ENCODE results near the gene STEAP1. TPM values are rescaled to one million over a fixed set of nuclear protein-coding genes. Genes with fewer than 3 reads are reported as not detected.
"Not testable (repeated sequence)": the region's sequence is repeated elsewhere in the genome, so short reads cannot be mapped to it uniquely, and the experiment has no call there.

The STEAP1 gene
- total RNA-seq (10 to 100 TPM in 4 of 7 donors, 1 to 10 TPM in 3; 4.8 to 15.5 (median 10.5) TPM), polyA plus RNA-seq (10 to 100 TPM in 1 of 2 donors, 1 to 10 TPM in 1; 6.0 to 10.8 TPM)
- long read RNA-seq, donor 1, transcript STEAP1-201 (5 exons, 1,313 nt) = major isoform, 44 of 45 reads
- long read RNA-seq, donor 1, partial matches to known transcripts = 0 of 45 reads
- long read RNA-seq, donor 1, other reads (novel, unspliced or antisense) = 1 of 45 reads
- long read RNA-seq, donor 2, transcript STEAP1-201 (5 exons, 1,313 nt) = major isoform, 14 of 14 reads
- long read RNA-seq, donor 2, partial matches to known transcripts = 0 of 14 reads
- long read RNA-seq, donor 2, other reads (novel, unspliced or antisense) = 0 of 14 reads
- long read RNA-seq, donor 3, transcript STEAP1-201 (5 exons, 1,313 nt) = major isoform, 10 of 11 reads
- long read RNA-seq, donor 3, partial matches to known transcripts = 1 of 11 reads
- long read RNA-seq, donor 3, other reads (novel, unspliced or antisense) = 0 of 11 reads

DNA sequence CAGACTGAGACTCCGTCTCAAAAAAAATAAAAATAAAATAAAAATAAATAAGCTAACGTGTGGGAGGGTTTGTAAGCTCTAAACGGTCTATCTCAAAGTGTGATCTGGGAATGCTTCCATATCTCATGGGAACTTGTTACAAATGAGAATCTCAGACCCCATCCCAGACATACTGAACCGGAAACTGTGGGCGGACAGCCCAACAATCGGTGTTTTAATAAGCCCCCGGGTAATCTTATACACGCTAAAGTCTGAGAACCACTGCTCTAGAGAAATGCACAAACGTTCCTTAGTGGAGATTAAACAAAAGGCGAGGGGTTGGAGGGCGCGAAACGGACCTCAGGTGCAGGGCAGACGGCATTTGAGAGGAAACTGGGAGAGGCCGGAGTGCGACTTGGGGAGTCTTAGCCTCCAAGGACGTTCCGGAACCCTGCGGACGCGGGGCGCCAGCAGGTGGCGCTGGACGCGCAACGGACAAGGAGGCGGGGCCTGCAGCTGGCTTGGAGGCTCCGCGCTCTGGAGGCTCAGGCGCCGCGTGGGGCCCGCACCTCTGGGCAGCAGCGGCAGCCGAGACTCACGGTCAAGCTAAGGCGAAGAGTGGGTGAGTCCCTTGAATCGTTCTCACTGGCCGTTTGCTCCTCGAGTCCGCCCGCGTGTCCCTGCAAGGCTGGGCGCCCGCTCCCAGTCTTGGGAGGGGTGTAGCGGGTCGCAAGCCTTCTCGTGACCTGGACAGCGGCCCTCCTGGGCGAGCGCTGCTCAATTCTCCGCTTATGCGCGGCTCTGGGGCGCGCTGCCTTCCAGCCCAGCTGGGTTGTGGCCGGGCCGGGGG, at the start of gene STEAP1:
Gene STEAP1 (plus strand): TSS at position 527 of the 829 bp plus-strand sequence. CDS start 5,320 bp downstream, outside the sequence.
- H3K27me3 ChIP-seq; H3K36me3 ChIP-seq; H3K4me1 ChIP-seq (ENCODE audit: insufficient read depth); H3K9me3 ChIP-seq: not testable (repeated sequence)
- H3K4me3 ChIP-seq = peak within 1 kb of the TSS; percentile 65
- peak within 1 kb of the TSS; percentile 49 to 75 for H3K27ac ChIP-seq
- 1 to 2% (median 1%) methylated on average over 33 to 58 of the region's 58 CpGs for WGBS, 3 donors
- TF ChIP-seq, protein P1, sequence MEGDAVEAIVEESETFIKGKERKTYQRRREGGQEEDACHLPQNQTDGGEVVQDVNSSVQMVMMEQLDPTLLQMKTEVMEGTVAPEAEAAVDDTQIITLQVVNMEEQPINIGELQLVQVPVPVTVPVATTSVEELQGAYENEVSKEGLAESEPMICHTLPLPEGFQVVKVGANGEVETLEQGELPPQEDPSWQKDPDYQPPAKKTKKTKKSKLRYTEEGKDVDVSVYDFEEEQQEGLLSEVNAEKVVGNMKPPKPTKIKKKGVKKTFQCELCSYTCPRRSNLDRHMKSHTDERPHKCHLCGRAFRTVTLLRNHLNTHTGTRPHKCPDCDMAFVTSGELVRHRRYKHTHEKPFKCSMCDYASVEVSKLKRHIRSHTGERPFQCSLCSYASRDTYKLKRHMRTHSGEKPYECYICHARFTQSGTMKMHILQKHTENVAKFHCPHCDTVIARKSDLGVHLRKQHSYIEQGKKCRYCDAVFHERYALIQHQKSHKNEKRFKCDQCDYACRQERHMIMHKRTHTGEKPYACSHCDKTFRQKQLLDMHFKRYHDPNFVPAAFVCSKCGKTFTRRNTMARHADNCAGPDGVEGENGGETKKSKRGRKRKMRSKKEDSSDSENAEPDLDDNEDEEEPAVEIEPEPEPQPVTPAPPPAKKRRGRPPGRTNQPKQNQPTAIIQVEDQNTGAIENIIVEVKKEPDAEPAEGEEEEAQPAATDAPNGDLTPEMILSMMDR (IDR thresholded peaks at IDR 0.05) = peak; percentile 86 to 92 (median 87)
- TF ChIP-seq POLR2A (IDR thresholded peaks at IDR 0.05) = peak; percentile 52
- intact Hi-C loops (cut with DNase I) = loop anchor here in 3 of 4 donors (5.0 to 10.0 kb wide), 4 partner anchors 61 to 271 kb away; partner anchors contain the start of gene STEAP2 (in 1 of the 3)
- DNase-seq = peak; percentile 90 to 96 (median 95)

DNA sequence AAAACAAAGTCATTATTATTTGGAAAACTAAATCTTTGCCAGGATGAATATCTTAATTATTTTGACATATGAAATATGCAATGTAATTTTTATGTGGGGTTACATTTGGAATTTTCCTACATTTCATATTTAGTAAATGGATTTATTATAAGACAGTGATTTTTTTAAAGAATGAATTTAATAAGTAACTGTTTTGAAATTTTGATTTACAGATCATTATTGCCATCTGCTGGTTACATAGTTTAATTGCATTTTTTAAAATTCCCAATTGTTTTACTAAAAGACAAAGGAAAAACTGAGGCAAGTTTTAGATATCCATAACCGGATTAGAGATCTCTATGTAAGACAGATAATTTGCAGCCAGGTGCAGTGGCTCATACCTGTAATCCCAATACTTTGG, 39.3 kb upstream of the STEAP1 start:
- H3K27me3 ChIP-seq; H3K4me1 ChIP-seq (ENCODE audit: insufficient read depth); H3K4me3 ChIP-seq; DNase-seq; H3K9me3 ChIP-seq; H3K36me3 ChIP-seq; H3K27ac ChIP-seq; intact Hi-C loops (cut with DNase I): not testable (repeated sequence)
- WGBS, 3 donors = 0 to 11% methylated on average over 1 of the region's 1 CpG; no CpG with 5 or more reads in 1 of the 3 donors

DNA sequence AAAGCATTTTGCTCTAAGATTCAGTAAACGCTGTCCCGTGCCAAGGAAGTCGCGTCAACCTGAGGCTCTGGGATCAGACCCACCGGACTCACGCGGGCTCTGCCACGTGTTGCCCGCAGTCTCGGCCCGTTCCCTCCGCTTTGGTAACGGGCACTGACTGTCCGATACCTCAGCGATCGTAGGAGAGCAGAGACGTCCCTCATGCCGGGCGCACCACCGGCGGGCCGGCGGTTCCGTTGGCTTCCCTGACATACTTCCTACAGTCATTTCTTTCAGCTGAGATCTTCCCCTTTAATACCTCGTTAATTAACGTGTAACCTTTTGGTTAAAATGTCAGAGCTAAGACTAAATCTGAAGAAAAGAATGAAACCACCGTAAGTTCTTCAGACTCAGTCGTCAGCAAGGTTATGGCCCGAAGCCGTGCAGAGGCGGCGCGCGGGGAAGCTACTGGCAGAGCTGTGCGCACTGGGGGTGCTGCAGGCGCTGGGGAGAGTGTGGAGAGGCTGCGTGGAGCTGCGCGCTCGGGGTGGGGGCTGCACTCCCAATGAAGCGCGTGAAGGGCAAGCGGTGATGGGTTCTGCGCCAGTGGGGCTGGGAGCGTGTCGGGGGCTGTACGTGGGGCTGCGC, 35.6 kb upstream of the STEAP1 start:
- intact Hi-C loops (cut with DNase I) = not testable (repeated sequence)
- 1 to 5% (median 3%) methylated on average over 42 to 48 of the region's 48 CpGs for WGBS, 3 donors

DNA sequence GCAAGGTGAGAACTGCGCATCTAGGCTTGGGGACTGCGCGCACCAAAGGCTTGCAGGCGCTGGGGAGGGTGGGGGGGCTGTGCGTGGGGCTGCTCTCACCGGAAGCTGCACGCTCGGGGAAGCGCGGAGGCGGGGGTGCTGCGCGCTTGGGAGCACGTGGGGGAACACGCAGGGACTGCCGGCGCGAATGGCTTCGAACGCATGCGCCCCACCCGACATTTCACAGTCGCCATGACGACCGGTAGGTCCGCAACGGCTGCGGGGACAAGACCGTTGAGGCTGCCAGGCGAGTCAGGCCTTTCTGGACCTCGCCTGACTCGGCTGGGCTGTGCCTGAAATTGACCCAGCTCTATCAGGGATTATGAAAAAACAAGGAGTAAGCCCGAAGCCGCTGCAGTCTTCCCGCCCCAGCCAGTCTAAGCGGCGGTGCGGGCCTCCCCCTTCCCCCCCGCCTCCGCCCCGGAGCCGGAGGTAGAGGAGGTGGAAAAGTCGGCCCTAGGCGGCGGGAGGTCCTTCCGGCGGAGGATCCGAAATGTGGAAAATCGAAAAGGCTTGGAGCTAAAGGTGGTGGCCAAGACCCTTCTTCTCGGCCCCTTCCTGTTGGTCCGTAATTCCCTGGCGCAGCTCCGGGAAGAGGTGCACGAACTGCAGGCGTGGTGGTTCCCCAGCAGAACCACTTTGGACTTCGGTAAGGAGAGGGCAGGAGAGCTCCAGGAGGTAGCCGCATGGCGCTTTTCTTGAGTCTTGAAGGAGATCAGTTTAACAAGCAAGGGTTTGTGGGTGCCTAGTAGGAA, 34.9 kb upstream of the STEAP1 start:
- H3K27me3 ChIP-seq = no peaks in the 10 kb centered on the region
- 1 to 3% (median 1%) methylated on average over 53 to 58 of the region's 58 CpGs for WGBS, 3 donors
- no peaks in the 10 kb centered on the region for H3K4me1 ChIP-seq (ENCODE audit: insufficient read depth)
- TF ChIP-seq EP300 (IDR thresholded peaks at IDR 0.05) = no peak
- TF ChIP-seq, protein P1 (IDR thresholded peaks at IDR 0.05) = no peak
- TF ChIP-seq POLR2A (IDR thresholded peaks at IDR 0.05) = no peak
- DNase-seq = peak; percentile 63 to 79 (median 72)
- H3K27ac ChIP-seq = peak overlapping the region in 1 of 2 donors; percentile 61
- H3K9me3 ChIP-seq = no peaks in the 10 kb centered on the region
- H3K36me3 ChIP-seq = no peaks in the 10 kb centered on the region
- intact Hi-C loops (cut with DNase I) = no loop called here
- H3K4me3 ChIP-seq = peak overlapping the region; percentile 45

More for the DNA sequence above, 35.6 kb upstream of the STEAP1 start:
- not testable (repeated sequence) for H3K9me3 ChIP-seq; H3K36me3 ChIP-seq; H3K4me1 ChIP-seq (ENCODE audit: insufficient read depth); H3K27me3 ChIP-seq
- H3K4me3 ChIP-seq = peak overlapping the region; percentile 45
- peak; percentile 15 to 47 (median 37) for DNase-seq
- peak overlapping the region in 1 of 2 donors; percentile 49 for H3K27ac ChIP-seq

DNA sequence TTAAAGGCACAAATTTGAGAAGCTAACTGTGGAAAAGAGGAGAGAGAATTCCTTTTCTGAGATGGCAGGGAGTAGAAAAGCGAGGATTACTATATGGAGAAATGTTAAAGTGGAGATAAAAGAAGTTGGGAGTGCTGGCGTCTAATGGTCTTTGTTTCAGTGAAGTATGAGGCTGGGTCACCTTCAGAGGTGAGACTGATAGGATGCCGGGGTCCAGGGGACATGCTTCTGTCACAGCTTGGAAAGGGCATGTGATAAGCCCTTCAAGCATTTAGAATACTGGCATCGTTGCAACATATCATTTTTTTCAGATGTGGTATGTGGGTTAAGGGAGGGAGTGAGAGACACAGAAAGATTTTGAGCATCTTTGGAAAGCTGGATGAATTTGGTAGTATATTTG, 34.1 kb upstream of the STEAP1 start:
- 28 to 52% (median 34%) methylated on average over 4 of the region's 4 CpGs for WGBS, 3 donors
- DNase-seq; H3K27ac ChIP-seq; intact Hi-C loops (cut with DNase I); H3K4me1 ChIP-seq (ENCODE audit: insufficient read depth); H3K27me3 ChIP-seq; H3K4me3 ChIP-seq; H3K9me3 ChIP-seq; H3K36me3 ChIP-seq: not testable (repeated sequence)

DNA sequence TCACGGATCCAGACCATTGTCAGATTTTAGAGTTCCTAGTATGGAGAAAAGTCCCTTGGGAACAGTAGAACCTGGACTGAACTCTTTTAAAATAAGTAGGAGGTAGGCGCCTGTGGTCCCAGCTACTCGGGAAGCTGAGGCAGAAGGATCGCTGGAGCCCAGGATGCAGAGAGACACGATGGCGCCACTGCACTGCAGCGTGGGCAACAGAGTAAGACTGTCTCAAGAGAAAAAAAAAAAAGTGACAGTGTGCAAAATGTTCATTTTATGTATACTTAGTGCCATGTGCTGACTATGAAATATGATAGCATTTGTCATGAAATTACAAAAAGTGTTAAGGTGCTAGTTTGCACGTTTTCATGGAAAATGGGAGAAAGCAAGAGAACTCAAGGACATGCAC, 22.5 kb upstream of the STEAP1 start:
- H3K36me3 ChIP-seq; H3K27me3 ChIP-seq; H3K4me3 ChIP-seq; H3K9me3 ChIP-seq; H3K27ac ChIP-seq; DNase-seq; intact Hi-C loops (cut with DNase I); H3K4me1 ChIP-seq (ENCODE audit: insufficient read depth): not testable (repeated sequence)
- 87 to 88% (median 87%) methylated on average over 8 of the region's 8 CpGs for WGBS, 3 donors

DNA sequence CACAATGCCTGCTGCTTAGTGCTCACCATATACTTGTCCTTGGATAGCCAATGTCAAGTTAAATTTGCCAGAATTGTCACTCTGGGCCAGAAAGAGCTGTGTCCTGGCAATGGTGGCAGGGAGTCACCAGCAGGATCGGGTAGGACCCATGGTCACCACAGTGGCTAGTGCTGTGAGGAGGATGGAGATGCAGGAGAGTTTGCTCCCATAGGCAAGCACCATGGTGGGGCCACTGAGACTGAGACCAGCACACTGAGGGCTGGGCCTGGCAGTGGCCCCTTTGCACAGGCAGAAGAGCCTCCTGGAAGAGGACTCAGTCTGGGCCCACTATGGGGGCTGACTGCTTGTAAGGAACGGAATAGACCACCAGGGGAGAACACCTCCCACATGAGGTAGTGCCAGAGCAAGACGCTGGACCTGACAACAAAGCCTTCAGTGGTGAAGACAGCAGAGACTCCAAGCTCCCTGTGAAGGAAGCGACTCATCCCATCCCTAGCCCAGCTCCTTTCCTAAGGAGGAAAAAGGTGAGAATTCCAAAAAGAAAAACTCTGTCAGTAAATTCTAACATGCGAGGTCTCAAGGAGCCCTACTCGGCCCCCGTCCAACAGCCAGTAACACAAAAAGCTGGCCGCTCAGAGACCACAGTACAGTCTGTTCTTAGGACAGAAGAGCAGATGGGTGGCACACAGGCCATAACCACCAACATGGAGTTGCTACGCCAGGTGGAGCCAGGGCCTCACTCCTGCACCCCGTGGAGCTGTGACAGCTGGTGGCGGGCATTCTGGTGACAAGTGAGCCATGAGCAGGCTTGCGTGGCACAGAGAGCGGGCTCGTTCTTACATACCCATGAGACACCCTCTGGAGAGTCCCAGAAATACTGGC, 6.9 kb upstream of the STEAP1 start:
- H3K4me3 ChIP-seq; intact Hi-C loops (cut with DNase I); H3K36me3 ChIP-seq; H3K9me3 ChIP-seq; DNase-seq; H3K4me1 ChIP-seq (ENCODE audit: insufficient read depth); H3K27ac ChIP-seq; H3K27me3 ChIP-seq: not testable (repeated sequence)
- 77 to 79% (median 78%) methylated on average over 14 of the region's 14 CpGs for WGBS, 3 donors
